Breast epithelium (tissue), 3 donors: ENCODE results near the gene ERC1.

Experiments
- POLR2A ChIP-seq: fragments of 450-650 bp; IDR thresholded peaks from one replicate; pipeline ENCODE4 v1.6.1; 2016; ENCODE audit warnings: antibody characterized with exemption, mild to moderate bottlenecking, moderate library complexity
- POLR2AphosphoS5 ChIP-seq, 3 donors: sonication (generic); formaldehyde crosslinking; IDR thresholded peaks; one replicate each; pipeline ENCODE4 v1.6.1; 2017; ENCODE audit warnings: antibody characterized with exemption in 3 of 3
- TF ChIP-seq, protein P1 (sequence below), 3 donors: fragments of 450-650 bp; IDR thresholded peaks; one replicate each; pipeline ENCODE4 v1.5.1; 2016 to 2017; ENCODE audit warnings: antibody characterized with exemption in 3 of 3, mild to moderate bottlenecking in 3 of 3, moderate library complexity in 3 of 3

- TF ChIP-seq POLR2AphosphoS5 (IDR thresholded peaks at IDR 0.05), result no peak
- TF ChIP-seq, protein P1, sequence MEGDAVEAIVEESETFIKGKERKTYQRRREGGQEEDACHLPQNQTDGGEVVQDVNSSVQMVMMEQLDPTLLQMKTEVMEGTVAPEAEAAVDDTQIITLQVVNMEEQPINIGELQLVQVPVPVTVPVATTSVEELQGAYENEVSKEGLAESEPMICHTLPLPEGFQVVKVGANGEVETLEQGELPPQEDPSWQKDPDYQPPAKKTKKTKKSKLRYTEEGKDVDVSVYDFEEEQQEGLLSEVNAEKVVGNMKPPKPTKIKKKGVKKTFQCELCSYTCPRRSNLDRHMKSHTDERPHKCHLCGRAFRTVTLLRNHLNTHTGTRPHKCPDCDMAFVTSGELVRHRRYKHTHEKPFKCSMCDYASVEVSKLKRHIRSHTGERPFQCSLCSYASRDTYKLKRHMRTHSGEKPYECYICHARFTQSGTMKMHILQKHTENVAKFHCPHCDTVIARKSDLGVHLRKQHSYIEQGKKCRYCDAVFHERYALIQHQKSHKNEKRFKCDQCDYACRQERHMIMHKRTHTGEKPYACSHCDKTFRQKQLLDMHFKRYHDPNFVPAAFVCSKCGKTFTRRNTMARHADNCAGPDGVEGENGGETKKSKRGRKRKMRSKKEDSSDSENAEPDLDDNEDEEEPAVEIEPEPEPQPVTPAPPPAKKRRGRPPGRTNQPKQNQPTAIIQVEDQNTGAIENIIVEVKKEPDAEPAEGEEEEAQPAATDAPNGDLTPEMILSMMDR (IDR thresholded peaks at IDR 0.05), result no peak
- TF ChIP-seq POLR2A, result no peak
Observed at GRCh38 chr12:1453810-1454209, 462.8 kb downstream of the ERC1 start.
